AG04449 (cell line): Measurements from ENCODE around the gene RAP2B.

Experiments used
- CTCF ChIA-PET: fragments of 350-600 bp; formaldehyde crosslinking; extraction: SDS; loops from one replicate; lab custom pipeline; 2021; ENCODE audit warnings: antibody characterized with exemption; lab: Yijun Ruan, JAX
- POLR2A ChIA-PET: fragments of 400-600, 350-600 bp; formaldehyde crosslinking; extraction: SDS; loops from one replicate; lab custom pipeline; 2020; ENCODE audit warnings: antibody characterized with exemption, inconsistent platforms; lab: Yijun Ruan, JAX
- DNase-seq: peaks from one replicate; pipeline ENCODE4 v3.0.0-alpha.2; 2010; ENCODE audit warnings: low read depth, low spot score
- H3K4me3 ChIP-seq: 2 replicates; pipeline ENCODE4 v1.5.1; 2011; ENCODE audit warnings: low read depth, mild to moderate bottlenecking, control low read depth, low read length
- TF ChIP-seq, protein P1 (sequence below): IDR thresholded peaks from one replicate; pipeline ENCODE4 v1.5.1; 2011; ENCODE audit warnings: mild to moderate bottlenecking, moderate library complexity, low read length, control low read depth, inconsistent platforms; ENCODE audit not compliant: insufficient read depth; ENCODE audit errors: missing control alignments

Gene RAP2B

DNA sequence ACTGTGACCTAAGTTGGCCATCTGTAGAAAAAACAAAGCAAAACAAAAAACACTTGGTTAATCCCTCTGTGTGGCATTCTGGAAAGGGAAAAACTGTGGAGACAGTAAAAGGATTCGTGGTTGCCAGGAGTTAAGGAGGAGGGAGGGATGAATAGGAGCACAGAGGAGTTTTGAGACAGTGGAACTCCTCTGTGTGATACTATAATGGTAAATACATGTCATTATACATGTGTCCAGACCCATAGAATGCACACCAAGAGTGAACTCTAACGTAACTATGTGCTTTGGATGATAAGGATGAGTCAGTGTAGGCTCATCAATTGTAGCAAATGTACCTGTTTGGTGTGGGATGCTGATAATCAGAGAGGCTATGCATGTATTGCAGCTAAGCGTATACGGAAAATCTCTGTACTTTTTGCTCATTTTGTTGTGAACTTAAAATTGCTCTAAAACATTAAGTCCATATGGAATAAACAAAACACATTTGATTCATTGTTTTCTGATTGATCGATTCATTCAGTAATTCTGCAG lies 33.4 kb downstream of the RAP2B start:
- CTCF ChIA-PET = no interaction called here
- no peak for DNase-seq
- no peak overlapping the region for H3K4me3 ChIP-seq
- POLR2A ChIA-PET = no interaction called here
- TF ChIP-seq, protein P1, sequence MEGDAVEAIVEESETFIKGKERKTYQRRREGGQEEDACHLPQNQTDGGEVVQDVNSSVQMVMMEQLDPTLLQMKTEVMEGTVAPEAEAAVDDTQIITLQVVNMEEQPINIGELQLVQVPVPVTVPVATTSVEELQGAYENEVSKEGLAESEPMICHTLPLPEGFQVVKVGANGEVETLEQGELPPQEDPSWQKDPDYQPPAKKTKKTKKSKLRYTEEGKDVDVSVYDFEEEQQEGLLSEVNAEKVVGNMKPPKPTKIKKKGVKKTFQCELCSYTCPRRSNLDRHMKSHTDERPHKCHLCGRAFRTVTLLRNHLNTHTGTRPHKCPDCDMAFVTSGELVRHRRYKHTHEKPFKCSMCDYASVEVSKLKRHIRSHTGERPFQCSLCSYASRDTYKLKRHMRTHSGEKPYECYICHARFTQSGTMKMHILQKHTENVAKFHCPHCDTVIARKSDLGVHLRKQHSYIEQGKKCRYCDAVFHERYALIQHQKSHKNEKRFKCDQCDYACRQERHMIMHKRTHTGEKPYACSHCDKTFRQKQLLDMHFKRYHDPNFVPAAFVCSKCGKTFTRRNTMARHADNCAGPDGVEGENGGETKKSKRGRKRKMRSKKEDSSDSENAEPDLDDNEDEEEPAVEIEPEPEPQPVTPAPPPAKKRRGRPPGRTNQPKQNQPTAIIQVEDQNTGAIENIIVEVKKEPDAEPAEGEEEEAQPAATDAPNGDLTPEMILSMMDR = no peak

DNA sequence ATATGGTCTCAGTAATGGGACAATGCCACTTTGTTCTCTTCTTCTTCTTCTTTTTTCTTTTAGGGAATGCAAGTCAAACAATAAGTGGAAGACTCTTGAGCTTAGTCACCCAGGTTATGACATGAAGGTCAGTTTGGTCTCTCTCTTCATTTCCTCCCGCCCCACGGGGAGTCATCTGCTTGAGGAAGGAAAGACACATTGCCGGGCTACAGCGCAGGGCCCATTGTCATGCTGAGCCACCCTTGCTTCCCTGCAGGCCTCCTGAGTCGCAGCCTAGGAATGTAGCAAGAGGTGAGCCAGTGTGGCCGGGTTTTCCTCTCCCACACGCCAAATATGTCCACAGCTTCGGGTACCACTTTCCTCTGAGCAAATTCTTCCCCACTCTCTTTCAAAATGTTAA lies 47.6 kb downstream of the RAP2B start:
- no peak for DNase-seq
- TF ChIP-seq, protein P1 = no peak
- H3K4me3 ChIP-seq = no peak overlapping the region
- ChIA-PET CTCF (interaction anchor here (0.8 to 1.3 kb wide), 2 partner anchors 13 to 167 kb away, joined by 3 to 5 read pairs; no protein-coding TSS in a partner anchor), POLR2A (no interaction called here)

DNA sequence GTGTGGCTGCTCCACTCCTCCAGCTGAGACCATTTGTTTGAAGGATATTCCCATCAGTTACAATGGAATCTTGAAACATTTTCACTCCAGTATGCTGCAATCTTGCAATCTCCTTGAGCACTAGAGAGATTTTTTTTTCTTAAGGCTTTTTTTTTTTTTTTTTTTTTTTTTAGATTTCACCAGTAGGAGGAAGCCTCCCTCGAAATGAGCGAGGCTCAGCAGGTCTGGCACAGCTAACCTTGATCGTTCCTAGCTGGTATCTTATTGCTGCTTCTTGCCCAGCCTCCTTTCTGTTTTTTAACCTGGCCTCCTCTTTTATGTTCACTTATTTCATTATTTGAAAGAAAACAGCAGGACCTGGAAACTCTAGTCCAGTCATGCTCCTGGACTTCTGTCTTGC lies 48.1 kb downstream of the RAP2B start:
- TF ChIP-seq, protein P1 = no peak
- CTCF ChIA-PET = no interaction called here
- POLR2A ChIA-PET = no interaction called here
- DNase-seq = no peak
- no peak overlapping the region for H3K4me3 ChIP-seq

DNA sequence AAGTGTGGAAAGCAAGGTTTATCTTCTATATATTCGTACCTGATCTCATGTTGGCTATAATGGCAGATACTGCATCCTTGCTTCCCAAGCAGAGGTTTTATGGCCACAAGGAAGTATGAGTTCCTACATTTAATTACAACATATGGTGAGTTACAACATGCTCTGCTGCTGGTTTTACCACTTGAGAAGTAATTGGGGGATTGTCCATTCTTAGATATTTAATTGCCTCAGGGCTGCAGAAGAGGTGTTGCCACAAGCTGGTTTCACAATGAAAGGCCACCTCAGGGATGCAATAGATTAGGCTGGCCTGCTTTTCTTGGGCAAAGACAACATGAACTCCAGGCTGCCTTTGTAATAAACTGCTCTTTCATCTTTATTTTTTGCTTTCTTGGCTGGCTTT lies 48.6 kb downstream of the RAP2B start:
- POLR2A ChIA-PET = no interaction called here
- H3K4me3 ChIP-seq = no peak overlapping the region
- no peak for DNase-seq
- CTCF ChIA-PET = no interaction called here
- TF ChIP-seq, protein P1 = no peak

DNA sequence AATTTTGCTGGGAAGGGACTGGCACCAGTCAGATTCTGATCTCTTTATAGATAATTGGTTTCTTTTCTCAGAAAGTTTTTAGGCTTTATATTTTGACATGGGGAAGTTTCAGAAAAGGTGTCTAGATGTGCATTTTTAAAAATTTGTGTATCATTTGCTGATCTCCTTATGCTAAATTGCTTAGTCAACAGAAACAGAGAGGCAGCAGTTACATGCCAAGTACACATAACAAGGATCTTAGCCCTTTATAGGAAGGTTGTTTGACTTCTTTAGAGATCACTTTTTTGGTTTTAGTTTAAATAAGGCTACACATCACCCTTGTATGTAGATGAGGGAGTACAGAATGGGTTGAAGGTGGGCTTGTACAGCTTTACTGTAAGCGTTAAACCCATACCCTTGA lies 53.5 kb downstream of the RAP2B start:
- CTCF ChIA-PET = interaction anchor here (3.0 kb wide), 1 partner anchor 75 kb away, joined by 10 read pairs; no protein-coding TSS in a partner anchor
- POLR2A ChIA-PET = no interaction called here
- DNase-seq = no peak
- H3K4me3 ChIP-seq = no peak overlapping the region
- TF ChIP-seq, protein P1 = no peak

DNA sequence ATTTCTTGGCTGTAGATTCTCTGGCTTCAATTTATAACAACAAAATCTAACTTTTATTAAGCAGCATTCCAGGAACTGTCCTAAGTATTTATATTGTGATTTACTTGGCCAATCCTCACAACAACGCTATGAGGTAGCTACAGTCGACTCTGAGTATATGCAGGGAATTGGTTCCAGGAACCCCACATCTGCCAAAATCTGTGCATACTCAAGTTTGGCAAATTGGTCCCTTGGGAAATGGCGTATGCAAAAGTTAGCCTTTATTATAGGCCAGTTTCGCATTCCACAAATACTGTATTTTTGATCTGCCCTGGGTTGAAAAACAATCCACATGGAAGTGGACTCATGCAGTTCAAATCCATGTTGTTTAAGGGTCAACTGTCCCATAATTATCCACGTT lies 53.9 kb downstream of the RAP2B start:
- ChIA-PET CTCF (no interaction called here), POLR2A (no interaction called here)
- DNase-seq = no peak
- no peak overlapping the region for H3K4me3 ChIP-seq
- TF ChIP-seq, protein P1 = no peak
